CD14-positive monocyte (primary cell): ENCODE results near the gene ATG13. TPM values are rescaled to one million over a fixed set of nuclear protein-coding genes. Genes with fewer than 3 reads are reported as not detected.

Source experiments
- DNase-seq, 3 donors: peaks; one replicate each; pipeline ENCODE4 v3.0.0-alpha.2; 2011 to 2022
- H2AFZ ChIP-seq: 2 replicates; pipeline ENCODE4 v1.6.0; 2012; ENCODE audit warnings: mild to moderate bottlenecking, low read depth, low read length, inconsistent platforms; ENCODE audit not compliant: insufficient read depth, poor library complexity, severe bottlenecking
- H3K27ac ChIP-seq, 2 donors: 1 replicate in 1 of 2; 2 replicates in 1 of 2; pipeline ENCODE4 v1.5.1; 2012 to 2013; ENCODE audit warnings: low read length in 2 of 2, control low read depth in 1 of 2, inconsistent platforms in 1 of 2, low read depth in 1 of 2, mild to moderate bottlenecking in 1 of 2
- H3K27me3 ChIP-seq, 2 donors: one replicate each; pipeline versions ENCODE4 v1.6.0 to v1.6.1; 2011 to 2013; ENCODE audit warnings: low read length in 2 of 2; ENCODE audit not compliant: control insufficient read depth in 2 of 2, insufficient read depth in 2 of 2
- H3K36me3 ChIP-seq, 2 donors: replicated peaks in 1 of 2; 1 replicate in 1 of 2; 2 replicates in 1 of 2; pipeline versions ENCODE4 v1.5.1 to v1.6.1; 2012 to 2013; ENCODE audit warnings: low read length in 2 of 2, control low read depth in 1 of 2, inconsistent platforms in 1 of 2, mild to moderate bottlenecking in 1 of 2; ENCODE audit not compliant: insufficient read depth in 2 of 2, control insufficient read depth in 1 of 2
- H3K4me1 ChIP-seq, 2 donors: 1 replicate in 1 of 2; 2 replicates in 1 of 2; pipeline versions ENCODE4 v1.5.1 to v1.6.1; 2012 to 2013; ENCODE audit warnings: low read length in 2 of 2, control low read depth in 1 of 2, inconsistent platforms in 1 of 2, mild to moderate bottlenecking in 1 of 2, moderate library complexity in 1 of 2; ENCODE audit not compliant: insufficient read depth in 2 of 2, control insufficient read depth in 1 of 2
- H3K4me2 ChIP-seq: replicated peaks from 2 replicates; pipeline ENCODE3; 2012; ENCODE audit warnings: low read length, moderate library complexity, mild to moderate bottlenecking; ENCODE audit not compliant: poor library complexity, severe bottlenecking; ENCODE audit errors: extremely low read depth
- H3K4me3 ChIP-seq, 3 experiments: fragments of 200-600 bp in 1 of 3; sonication (generic) in 1 of 3; replicated peaks in 1 of 3; 1 replicate in 2 of 3; 2 replicates in 1 of 3; pipeline ENCODE4 v1.5.1; 2011 to 2013; ENCODE audit warnings: low read length in 3 of 3, mild to moderate bottlenecking in 3 of 3, control low read depth in 2 of 3, low read depth in 2 of 3, inconsistent platforms in 1 of 3, moderate library complexity in 1 of 3
- H3K79me2 ChIP-seq: 2 replicates; pipeline ENCODE4 v1.6.0; 2012; ENCODE audit warnings: mild to moderate bottlenecking, control low read depth, inconsistent platforms, low read length, moderate library complexity; ENCODE audit not compliant: insufficient read depth
- H3K9ac ChIP-seq: 2 replicates; pipeline ENCODE4 v1.6.0; 2017; ENCODE audit warnings: low read length, mild to moderate bottlenecking; ENCODE audit not compliant: insufficient read depth, poor library complexity, severe bottlenecking
- H3K9me3 ChIP-seq, 2 donors: replicated peaks in 1 of 2; 1 replicate in 1 of 2; 2 replicates in 1 of 2; pipeline versions ENCODE4 v1.5.1 to v1.6.1; 2012 to 2013; ENCODE audit warnings: low read length in 2 of 2, control low read depth in 1 of 2; ENCODE audit not compliant: control insufficient read depth in 1 of 2, insufficient read depth in 1 of 2
- H4K20me1 ChIP-seq: 2 replicates; pipeline ENCODE4 v1.6.0; 2012; ENCODE audit warnings: mild to moderate bottlenecking, low read length, control low read depth, moderate library complexity; ENCODE audit not compliant: insufficient read depth
- H3K27ac Mint-ChIP-seq, 7 donors: one replicate each; pipeline ENCODE4 v1.8.0; 2020; ENCODE audit warnings: mild to moderate bottlenecking in 7 of 7, mixed read lengths in 7 of 7, moderate library complexity in 6 of 7, inconsistent platforms in 2 of 7
- H3K27me3 Mint-ChIP-seq, 3 donors: one replicate each; pipeline ENCODE4 v1.8.0; 2021 to 2022; ENCODE audit warnings: low read depth in 3 of 3, mild to moderate bottlenecking in 3 of 3, mixed read lengths in 3 of 3, moderate library complexity in 3 of 3, inconsistent platforms in 1 of 3
- H3K36me3 Mint-ChIP-seq, 2 donors: one replicate each; pipeline ENCODE4 v1.8.0; 2020; ENCODE audit warnings: mixed read lengths in 2 of 2, inconsistent platforms in 1 of 2, mild to moderate bottlenecking in 1 of 2
- H3K4me1 Mint-ChIP-seq: one replicate; pipeline ENCODE4 v1.8.0; 2020; ENCODE audit warnings: mild to moderate bottlenecking, mixed read lengths
- H3K4me3 Mint-ChIP-seq, 2 donors: one replicate each; pipeline ENCODE4 v1.8.0; 2020; ENCODE audit warnings: mild to moderate bottlenecking in 2 of 2, mixed read lengths in 2 of 2, moderate library complexity in 1 of 2
- H3K9me3 Mint-ChIP-seq, 7 donors: one replicate each; pipeline ENCODE4 v1.8.0; 2020 to 2022; ENCODE audit warnings: mixed read lengths in 7 of 7, mild to moderate bottlenecking in 6 of 7, moderate library complexity in 6 of 7, inconsistent platforms in 2 of 7
- WGBS: methylation state at CpG from one replicate; pipeline ENCODE4 v1.1.5; 2013; ENCODE audit warnings: missing lambda C conversion rate; ENCODE audit not compliant: insufficient coverage; 5-methylcytosine and 5-hydroxymethylcytosine counted together
- intact Hi-C, 2 donors: fragments of 100-400 bp; cut with micrococcal nuclease; formaldehyde crosslinking; loops; one replicate each; pipeline versions ENCODE4 v1.15.0 to v1.15.1; 2023
- polyA plus RNA-seq, 3 donors: library from polyadenylated mRNA; depleted of rRNA in 1 of 3; unstranded in 2 of 3; stranded (reverse) in 1 of 3; fragments of 300-500 nt in 2 of 3; fragments of >200 nt in 1 of 3; fragmentation: Illumina TruSeq in 2 of 3; gene quantifications; 1 replicate in 2 of 3; 2 replicates in 1 of 3; pipeline ENCODE4 v1.2.3, GENCODE V29; 2012 to 2021
- TF ChIP-seq, protein P1 (sequence below): fragments of 200-600 bp; IDR thresholded peaks from one replicate; pipeline ENCODE4 v1.8.0; 2022; ENCODE audit warnings: antibody characterized with exemption, mild to moderate bottlenecking

ATG13 gene
- polyA plus RNA-seq, 3 donors, result 33.7 to 55.5 (median 51.2) TPM

DNA sequence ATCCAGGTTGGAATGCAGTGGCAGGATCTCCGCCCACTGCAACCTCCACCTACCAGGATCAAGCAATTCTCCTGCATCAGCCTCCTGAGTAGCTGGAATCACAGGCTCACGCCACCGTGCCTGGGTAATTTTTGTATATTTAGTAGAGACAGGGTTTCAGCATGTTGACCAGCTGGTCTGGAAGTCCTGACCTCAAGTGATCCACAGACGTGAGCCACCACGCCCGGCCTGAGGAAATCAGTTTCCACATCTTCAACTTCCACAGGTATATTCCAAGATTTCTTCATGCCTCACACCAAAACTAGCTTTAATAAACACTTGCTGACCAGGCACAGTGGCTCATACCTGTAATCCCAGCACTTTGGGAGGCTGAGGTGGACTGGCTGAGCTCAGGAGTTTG, 8.0 kb upstream of the ATG13 start:
- Histone ChIP-seq H3K79me2 (no peaks in the 10 kb centered on the region), H3K9ac (no peak overlapping the region), H4K20me1 (no peaks in the 10 kb centered on the region), H3K4me3 (no peak overlapping the region), H3K9me3 (no peaks in the 10 kb centered on the region), H3K36me3 (peaks cover 0 to 1% of the 10 kb centered on the region in 2 donors), H3K4me1 (no peaks in the 10 kb centered on the region), H3K27ac (no peak overlapping the region), H2AFZ (no peak overlapping the region), H3K27me3 (no peaks in the 10 kb centered on the region), H3K4me2 (no peak overlapping the region)
- intact Hi-C loops, result no loop called here
- peaks cover 3% of the 10 kb centered on the region for H3K4me1 Mint-ChIP-seq
- no peak overlapping the region for H3K27ac Mint-ChIP-seq
- no peak overlapping the region for H3K4me3 Mint-ChIP-seq
- H3K27me3 Mint-ChIP-seq, result peaks cover 0 to 1% (median 0%) of the 10 kb centered on the region in 3 donors
- no CpG with 5 or more reads among the region's 6 CpGs for WGBS
- peaks cover 0 to 5% of the 10 kb centered on the region in 2 donors for H3K36me3 Mint-ChIP-seq
- no peak for DNase-seq
- TF ChIP-seq, protein P1, sequence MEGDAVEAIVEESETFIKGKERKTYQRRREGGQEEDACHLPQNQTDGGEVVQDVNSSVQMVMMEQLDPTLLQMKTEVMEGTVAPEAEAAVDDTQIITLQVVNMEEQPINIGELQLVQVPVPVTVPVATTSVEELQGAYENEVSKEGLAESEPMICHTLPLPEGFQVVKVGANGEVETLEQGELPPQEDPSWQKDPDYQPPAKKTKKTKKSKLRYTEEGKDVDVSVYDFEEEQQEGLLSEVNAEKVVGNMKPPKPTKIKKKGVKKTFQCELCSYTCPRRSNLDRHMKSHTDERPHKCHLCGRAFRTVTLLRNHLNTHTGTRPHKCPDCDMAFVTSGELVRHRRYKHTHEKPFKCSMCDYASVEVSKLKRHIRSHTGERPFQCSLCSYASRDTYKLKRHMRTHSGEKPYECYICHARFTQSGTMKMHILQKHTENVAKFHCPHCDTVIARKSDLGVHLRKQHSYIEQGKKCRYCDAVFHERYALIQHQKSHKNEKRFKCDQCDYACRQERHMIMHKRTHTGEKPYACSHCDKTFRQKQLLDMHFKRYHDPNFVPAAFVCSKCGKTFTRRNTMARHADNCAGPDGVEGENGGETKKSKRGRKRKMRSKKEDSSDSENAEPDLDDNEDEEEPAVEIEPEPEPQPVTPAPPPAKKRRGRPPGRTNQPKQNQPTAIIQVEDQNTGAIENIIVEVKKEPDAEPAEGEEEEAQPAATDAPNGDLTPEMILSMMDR, result no peak
- no peaks in the 10 kb centered on the region for H3K9me3 Mint-ChIP-seq

DNA sequence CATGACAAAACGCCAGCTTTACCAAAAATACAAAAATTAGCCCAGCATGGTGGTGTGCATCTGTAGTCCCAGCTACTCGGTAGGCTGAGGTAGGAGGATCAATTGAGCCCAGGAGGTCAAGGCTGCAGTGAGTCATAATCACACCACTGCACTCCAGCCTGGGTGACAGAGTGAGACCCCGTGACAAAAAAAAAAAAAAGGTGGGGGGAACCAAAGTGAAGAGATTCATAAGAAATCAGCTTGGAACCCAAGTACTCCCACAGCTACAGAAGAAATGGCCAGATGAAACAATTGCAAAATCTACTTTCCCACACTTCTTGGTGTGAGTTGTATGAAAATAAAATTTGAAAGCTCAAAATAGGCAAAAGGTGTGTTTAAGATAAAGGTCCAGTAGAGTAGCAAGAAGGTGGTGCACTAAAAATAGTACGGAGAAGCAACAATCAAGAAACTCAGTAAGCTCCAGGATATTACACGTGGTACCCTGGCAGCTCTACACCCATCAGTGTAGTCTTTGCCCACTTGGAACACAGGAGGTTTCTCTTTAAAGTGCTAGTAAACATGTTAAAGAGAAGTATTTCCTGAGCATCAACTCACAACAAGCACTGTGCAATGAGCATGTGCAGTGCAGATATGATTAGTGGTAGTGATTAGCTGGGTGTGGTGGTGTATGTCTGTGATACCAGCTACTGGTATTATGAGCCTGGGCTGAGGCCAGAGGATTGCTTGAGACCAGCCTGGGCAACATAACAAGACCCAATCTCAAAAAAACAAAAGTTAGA, 5.6 kb upstream of the ATG13 start:
- H3K4me1 Mint-ChIP-seq, result peaks cover 14% of the 10 kb centered on the region
- no peak overlapping the region for H2AFZ ChIP-seq
- H3K36me3 Mint-ChIP-seq, result peaks cover 0 to 3% of the 10 kb centered on the region in 2 donors
- no peak overlapping the region for H3K4me3 Mint-ChIP-seq
- H3K79me2 ChIP-seq, result peaks cover 14% of the 10 kb centered on the region
- no peaks in the 10 kb centered on the region for H3K9me3 Mint-ChIP-seq
- H3K27me3 Mint-ChIP-seq, result peaks cover 0 to 1% (median 0%) of the 10 kb centered on the region in 3 donors
- H3K27ac Mint-ChIP-seq, result no peak overlapping the region
- no peak overlapping the region for H3K27ac ChIP-seq
- H3K27me3 ChIP-seq, result no peaks in the 10 kb centered on the region
- no peaks in the 10 kb centered on the region for H4K20me1 ChIP-seq
- H3K9me3 ChIP-seq, result no peaks in the 10 kb centered on the region
- H3K9ac ChIP-seq, result no peak overlapping the region
- no peak for DNase-seq
- TF ChIP-seq, protein P1, result no peak
- H3K36me3 ChIP-seq, result no peaks in the 10 kb centered on the region
- intact Hi-C loops, result loop anchor here in 1 of 2 donors (10.0 kb wide), 2 partner anchors 227 to 697 kb away; partner anchors contain the start of genes MDK and PEX16
- no CpG with 5 or more reads among the region's 5 CpGs for WGBS
- H3K4me2 ChIP-seq, result no peak overlapping the region
- H3K4me3 ChIP-seq, result no peak overlapping the region
- H3K4me1 ChIP-seq, result peaks cover 4 to 6% of the 10 kb centered on the region in 2 donors
